Measurements from ENCODE around the gene PCYT1A. TPM values are rescaled to one million over a fixed set of nuclear protein-coding genes. Genes with fewer than 3 reads are reported as not detected.

The PCYT1A gene
- total and polyA plus RNA-seq, 2 donors (not counting 3 experiments of a cell fraction or from before 2014, with no cell fraction given): 50.3 to 65.5 TPM

GRCh38 chr3:196323691-196324090 lies 36.2 kb upstream of the PCYT1A start:
- Histone ChIP-seq H2AFZ (ENCODE audit: low read depth, low read length) (no peak overlapping the region), H3K4me3 (replicated peaks in 1 of 3; ENCODE audit: insufficient read depth in 1 of 3, low read depth in 1 of 3, low read length in 3 of 3) (no peak overlapping the region), H3K27ac (ENCODE audit: insufficient read depth, low read depth, low read length) (no peak overlapping the region), H3K27me3 (ENCODE audit: control insufficient read depth in 2 of 2, insufficient read depth in 2 of 2, low read length in 2 of 2) (no peaks in the 10 kb centered on the region), H4K20me1 (replicated peaks; ENCODE audit: control insufficient read depth, extremely low read depth, insufficient read depth, low read length) (no peaks in the 10 kb centered on the region), H3K9me3 (replicated peaks; ENCODE audit: control insufficient read depth, insufficient read depth, low read length) (no peaks in the 10 kb centered on the region), H3K4me2 (ENCODE audit: insufficient read depth, low read length) (no peak overlapping the region), H3K36me3 (ENCODE audit: control insufficient read depth in 2 of 2, extremely low read depth in 1 of 2, insufficient read depth in 2 of 2, low read length in 2 of 2) (no peaks in the 10 kb centered on the region), H3K79me2 (ENCODE audit: control insufficient read depth, insufficient read depth, low read length) (no peaks in the 10 kb centered on the region), H3K4me1 (ENCODE audit: control insufficient read depth, extremely low read depth, insufficient read depth, low read length) (peaks cover 2% of the 10 kb centered on the region), H3K9ac (replicated peaks; ENCODE audit: extremely low read depth, insufficient read depth, low read length) (no peak overlapping the region), H3K9me1 (replicated peaks; ENCODE audit: control insufficient read depth, extremely low read depth, insufficient read depth, low read length) (no peaks in the 10 kb centered on the region)
- dilution Hi-C loops (cut with MboI; ENCODE audit: extremely low pct_ligation_motif_present, low sequenced_read_pairs): no loop called here
- POLR2A ChIA-PET: no interaction called here
- FAIRE-seq (no peak), DNase-seq (ENCODE audit: low read depth, low spot score) (no peak)
- TF ChIP-seq FOS (IDR thresholded peaks at IDR 0.05; ENCODE audit: borderline replicate concordance, insufficient read depth, low read length) (no peak), GATA2 (IDR thresholded peaks at IDR 0.05; ENCODE audit: insufficient read depth, insufficient read length, low read depth, low read length) (no peak), CTCF (IDR thresholded peaks at IDR 0.05; ENCODE audit: extremely low read depth in 1 of 2, insufficient read depth in 1 of 2, low read depth in 1 of 2, low read length in 2 of 2) (peak in 1 of 2 donors; percentile 10), MAX (IDR thresholded peaks at IDR 0.05; ENCODE audit: insufficient read depth, insufficient read length) (no peak)
- CTCF ChIA-PET: interaction anchor here (0.9 to 2.1 kb wide), 2 partner anchors 14 to 19 kb away, joined by 3 to 8 read pairs; partner anchors contain the start of gene TM4SF19
- BruUV-seq (replicated peaks): no TSS peak
- intact Hi-C loops (cut with micrococcal nuclease): no loop called here

GRCh38 chr3:196323016-196323415 lies 35.5 kb upstream of the PCYT1A start:
- POLR2A ChIA-PET: no interaction called here
- CTCF ChIA-PET: no interaction called here
- DNase-seq (ENCODE audit: low read depth, low spot score) (no peak), FAIRE-seq (no peak)
- H3K79me2 ChIP-seq (ENCODE audit: control insufficient read depth, insufficient read depth, low read length): no peaks in the 10 kb centered on the region
- BruUV-seq (replicated peaks): no TSS peak
- H3K4me1 ChIP-seq (ENCODE audit: control insufficient read depth, extremely low read depth, insufficient read depth, low read length): peaks cover 2% of the 10 kb centered on the region
- H3K4me2 ChIP-seq (ENCODE audit: insufficient read depth, low read length): no peak overlapping the region
- TF ChIP-seq POLR2A (IDR thresholded peaks at IDR 0.05; ENCODE audit: low read depth, low read length) (no peak), GATA2 (IDR thresholded peaks at IDR 0.05; ENCODE audit: insufficient read depth, insufficient read length, low read depth, low read length) (no peak), FOS (IDR thresholded peaks at IDR 0.05; ENCODE audit: borderline replicate concordance, insufficient read depth, low read length) (no peak), POLR2AphosphoS5 (IDR thresholded peaks at IDR 0.05; ENCODE audit: insufficient read depth, low read depth, low read length) (no peak), MYC (IDR thresholded peaks at IDR 0.05; ENCODE audit: low read depth, low read length) (no peak), MAX (IDR thresholded peaks at IDR 0.05; ENCODE audit: insufficient read depth, insufficient read length) (no peak), CTCF (IDR thresholded peaks at IDR 0.05; ENCODE audit: extremely low read depth in 1 of 2, insufficient read depth in 1 of 2, low read depth in 1 of 2, low read length in 2 of 2) (no peak), JUN (IDR thresholded peaks at IDR 0.05; ENCODE audit: borderline replicate concordance, insufficient read depth, insufficient read length, low read depth) (no peak), EZH2 (IDR thresholded peaks at IDR 0.05; ENCODE audit: borderline replicate concordance, low read depth, low read length, severe bottlenecking) (no peak)
- H3K9me1 ChIP-seq (replicated peaks; ENCODE audit: control insufficient read depth, extremely low read depth, insufficient read depth, low read length): no peaks in the 10 kb centered on the region
- no peaks in the 10 kb centered on the region for H4K20me1 ChIP-seq (replicated peaks; ENCODE audit: control insufficient read depth, extremely low read depth, insufficient read depth, low read length)
- no peak overlapping the region for H2AFZ ChIP-seq (ENCODE audit: low read depth, low read length)
- H3K9me3 ChIP-seq (replicated peaks; ENCODE audit: control insufficient read depth, insufficient read depth, low read length): no peaks in the 10 kb centered on the region
- no peak overlapping the region for H3K27ac ChIP-seq (ENCODE audit: insufficient read depth, low read depth, low read length)
- no peaks in the 10 kb centered on the region for H3K36me3 ChIP-seq (ENCODE audit: control insufficient read depth in 2 of 2, extremely low read depth in 1 of 2, insufficient read depth in 2 of 2, low read length in 2 of 2)
- H3K9ac ChIP-seq (replicated peaks; ENCODE audit: extremely low read depth, insufficient read depth, low read length): no peak overlapping the region
- H3K4me3 ChIP-seq (replicated peaks in 1 of 3; ENCODE audit: insufficient read depth in 1 of 3, low read depth in 1 of 3, low read length in 3 of 3): no peak overlapping the region
- intact Hi-C loops (cut with micrococcal nuclease): no loop called here
- H3K27me3 ChIP-seq (ENCODE audit: control insufficient read depth in 2 of 2, insufficient read depth in 2 of 2, low read length in 2 of 2): no peaks in the 10 kb centered on the region
- dilution Hi-C loops (cut with MboI; ENCODE audit: extremely low pct_ligation_motif_present, low sequenced_read_pairs): no loop called here
